IMR-90 (cell line): ENCODE measurements around the gene MBL2. TPM values are rescaled to one million over a fixed set of nuclear protein-coding genes. Genes with fewer than 3 reads are reported as not detected.

ENCODE experiments used
- ATAC-seq: fragments of 200-7000 bp; cut with Tn5 transposase; 2 replicates; pipeline ENCODE4 v1.9.1; 2020; ENCODE audit warnings: low read depth, mild to moderate bottlenecking, moderate library complexity
- BruUV-seq: library from RNA; stranded (reverse); fragments of 400-500 nt; replicated peaks from 2 replicates; lab custom pipeline; 2021; lab: Mats Ljungman, UMichigan
- CTCF ChIA-PET: fragments of 300-600 bp; formaldehyde crosslinking; extraction: SDS; loops from one replicate; lab custom pipeline; 2021; ENCODE audit warnings: antibody characterized with exemption; lab: Yijun Ruan, JAX
- POLR2A ChIA-PET: fragments of 300-600 bp; sonication (Branson Sonifier 250); formaldehyde crosslinking; loops from one replicate; lab custom pipeline; 2022; ENCODE audit warnings: antibody characterized with exemption; ENCODE audit not compliant: unreplicated experiment; lab: Charles Lee
- DNase-seq: peaks from one replicate; pipeline ENCODE4 v3.0.0; 2013
- H2AFZ ChIP-seq: replicated peaks from 2 replicates; pipeline ENCODE3; 2013; ENCODE audit warnings: low read length, mild to moderate bottlenecking; ENCODE audit not compliant: poor library complexity
- H2AK5ac ChIP-seq: 2 replicates; pipeline ENCODE4 v1.6.1; 2013; ENCODE audit warnings: low read depth, low read length, inconsistent platforms
- H2AK9ac ChIP-seq: replicated peaks from 2 replicates; pipeline ENCODE3; 2013; ENCODE audit warnings: mild to moderate bottlenecking, low read depth, low read length, moderate library complexity; ENCODE audit not compliant: poor library complexity
- H2BK120ac ChIP-seq: 2 replicates; pipeline ENCODE4 v1.6.1; 2013; ENCODE audit warnings: low read depth, low read length, inconsistent platforms
- H2BK15ac ChIP-seq: 3 replicates; pipeline ENCODE4 v1.6.1; 2013; ENCODE audit warnings: low read depth, low read length, inconsistent platforms
- H2BK20ac ChIP-seq: 2 replicates; pipeline ENCODE4 v1.6.1; 2013; ENCODE audit warnings: low read depth, mild to moderate bottlenecking, inconsistent platforms, low read length, moderate library complexity
- H2BK5ac ChIP-seq: 2 replicates; pipeline ENCODE4 v1.6.1; 2013; ENCODE audit warnings: mild to moderate bottlenecking, low read depth, low read length, inconsistent platforms; ENCODE audit not compliant: poor library complexity, severe bottlenecking
- H3K14ac ChIP-seq: replicated peaks from 2 replicates; pipeline ENCODE4 v1.6.1; 2013; ENCODE audit warnings: low read depth, low read length, inconsistent platforms
- H3K18ac ChIP-seq: 2 replicates; pipeline ENCODE4 v1.6.1; 2013; ENCODE audit warnings: low read depth, low read length, control low read depth
- H3K23ac ChIP-seq: 2 replicates; pipeline ENCODE4 v1.6.1; 2013; ENCODE audit warnings: low read depth, low read length, inconsistent platforms
- H3K27ac ChIP-seq: 2 replicates; pipeline ENCODE4 v1.5.1; 2013; ENCODE audit warnings: mild to moderate bottlenecking, control low read depth, low read length; ENCODE audit not compliant: insufficient read depth
- H3K27me3 ChIP-seq: 2 replicates; pipeline ENCODE4 v1.6.1; 2013; ENCODE audit warnings: low read length; ENCODE audit not compliant: control insufficient read depth, insufficient read depth
- H3K36me3 ChIP-seq: 2 replicates; pipeline ENCODE4 v1.6.1; 2013; ENCODE audit warnings: low read length, mixed read lengths; ENCODE audit not compliant: control insufficient read depth, insufficient read depth
- H3K4ac ChIP-seq: 2 replicates; pipeline ENCODE4 v1.6.1; 2013; ENCODE audit warnings: low read depth, low read length, inconsistent platforms
- H3K4me1 ChIP-seq: 2 replicates; pipeline ENCODE4 v1.6.1; 2013; ENCODE audit warnings: low read length, mixed read lengths; ENCODE audit not compliant: control insufficient read depth, insufficient read depth
- H3K4me2 ChIP-seq: 2 replicates; pipeline ENCODE4 v1.6.1; 2013; ENCODE audit warnings: low read depth, mild to moderate bottlenecking, control low read depth, low read length, moderate library complexity
- H3K4me3 ChIP-seq: 2 replicates; pipeline ENCODE4 v1.5.1; 2013; ENCODE audit warnings: low read depth, mild to moderate bottlenecking, control low read depth, low read length, moderate library complexity; ENCODE audit not compliant: insufficient read depth
- H3K56ac ChIP-seq: 2 replicates; pipeline ENCODE4 v1.6.1; 2013; ENCODE audit warnings: low read length, inconsistent platforms; ENCODE audit not compliant: insufficient read depth; ENCODE audit errors: extremely low read depth
- H3K79me1 ChIP-seq, 2 experiments: 2 replicates each; pipeline ENCODE4 v1.6.1; 2013; ENCODE audit warnings: low read length in 2 of 2, inconsistent platforms in 1 of 2, low read depth in 1 of 2
- H3K9ac ChIP-seq: 2 replicates; pipeline ENCODE4 v1.6.1; 2013; ENCODE audit warnings: low read depth, low read length, control low read depth
- H3K9me1 ChIP-seq: 2 replicates; pipeline ENCODE4 v1.6.1; 2013; ENCODE audit warnings: low read length, inconsistent platforms; ENCODE audit not compliant: insufficient read depth
- H3K9me3 ChIP-seq: 2 replicates; pipeline ENCODE4 v1.6.1; 2013; ENCODE audit warnings: low read length; ENCODE audit not compliant: control insufficient read depth, insufficient read depth
- H4K20me1 ChIP-seq: 2 replicates; pipeline ENCODE4 v1.6.1; 2013; ENCODE audit warnings: low read length, inconsistent platforms; ENCODE audit not compliant: insufficient read depth
- H4K5ac ChIP-seq: 2 replicates; pipeline ENCODE4 v1.6.1; 2013; ENCODE audit warnings: mild to moderate bottlenecking, low read depth, low read length, control low read depth
- H4K8ac ChIP-seq, 2 experiments: 2 replicates each; pipeline ENCODE4 v1.6.1; 2013; ENCODE audit warnings: low read depth in 2 of 2, low read length in 2 of 2, control low read depth in 1 of 2, inconsistent platforms in 1 of 2
- H4K91ac ChIP-seq: 2 replicates; pipeline ENCODE4 v1.6.1; 2013; ENCODE audit warnings: low read depth, low read length, inconsistent platforms; ENCODE audit not compliant: insufficient read depth
- CEBPB ChIP-seq: IDR thresholded peaks from 2 replicates; pipeline ENCODE4 v1.6.1; 2012; ENCODE audit warnings: low read depth, low read length, improper control_type of control experiment
- FOS ChIP-seq: fragments of 150-350 bp; IDR thresholded peaks from 2 replicates; pipeline ENCODE4 v1.6.1; 2016; ENCODE audit warnings: low read depth, low read length
- MAFK ChIP-seq: IDR thresholded peaks from 2 replicates; pipeline ENCODE4 v1.6.1; 2012; ENCODE audit warnings: low read depth, low read length, improper control_type of control experiment
- RFX5 ChIP-seq: IDR thresholded peaks from 2 replicates; pipeline ENCODE4 v1.8.0; 2012; ENCODE audit warnings: low read depth, mild to moderate bottlenecking, low read length, moderate library complexity
- SMC3 ChIP-seq: fragments of 150-350 bp; IDR thresholded peaks from 2 replicates; pipeline ENCODE4 v1.6.1; 2016; ENCODE audit warnings: low read depth, mild to moderate bottlenecking, antibody characterized with exemption, low read length, moderate library complexity
- WGBS, 2 experiments: methylation state at CpG; one replicate each; pipeline versions ENCODE4 v1.1.5 to v1.1.7; 2013; ENCODE audit warnings: missing lambda C conversion rate in 2 of 2; ENCODE audit not compliant: insufficient read length in 1 of 2; ENCODE audit errors: extremely low coverage in 2 of 2; 5-methylcytosine and 5-hydroxymethylcytosine counted together
- dilution Hi-C: fragments of 300-500 bp; cut with HindIII; formaldehyde crosslinking; loops from one replicate; pipeline ENCODE4 v1.14.3; 2018; ENCODE audit warnings: low sequenced_read_pairs; ENCODE audit not compliant: unreplicated experiment
- in situ Hi-C: fragments of 300-500 bp; cut with MboI; formaldehyde crosslinking; loops from 3 replicates; pipeline ENCODE4 v1.14.3; 2019; ENCODE audit warnings: low sequenced_read_pairs, inconsistent platforms, mixed read lengths
- intact Hi-C: fragments of 100-400 bp; cut with micrococcal nuclease; formaldehyde crosslinking; loops from 2 replicates; pipeline ENCODE4 v1.10.0; 2022
- polyA plus RNA-seq, 3 experiments: library from polyadenylated mRNA; depleted of rRNA; stranded (reverse); fragments of >200 nt; gene quantifications; 2 replicates each; pipeline ENCODE4 v1.2.3, GENCODE V29; 2012; ENCODE audit warnings: low replicate concordance in 1 of 3
- total RNA-seq: library from RNA; depleted of rRNA; stranded (reverse); fragments of >200 nt; gene quantifications from 2 replicates; pipeline ENCODE4 v1.2.3, GENCODE V29; 2012
- TF ChIP-seq, protein P1 (sequence below): fragments of 150-350 bp; IDR thresholded peaks from 2 replicates; pipeline ENCODE4 v1.6.1; 2017; ENCODE audit warnings: mild to moderate bottlenecking, antibody characterized with exemption, low read length, low read depth
- TF ChIP-seq, protein P2 (sequence below): fragments of 150-350 bp; IDR thresholded peaks from 2 replicates; pipeline ENCODE4 v1.6.1; 2016; ENCODE audit warnings: low read depth, mild to moderate bottlenecking, low read length, moderate library complexity, borderline replicate concordance

Gene MBL2
- total and polyA plus RNA-seq, 2 of the 4 experiments (the other 2 are of a cell fraction): not detected

DNA sequence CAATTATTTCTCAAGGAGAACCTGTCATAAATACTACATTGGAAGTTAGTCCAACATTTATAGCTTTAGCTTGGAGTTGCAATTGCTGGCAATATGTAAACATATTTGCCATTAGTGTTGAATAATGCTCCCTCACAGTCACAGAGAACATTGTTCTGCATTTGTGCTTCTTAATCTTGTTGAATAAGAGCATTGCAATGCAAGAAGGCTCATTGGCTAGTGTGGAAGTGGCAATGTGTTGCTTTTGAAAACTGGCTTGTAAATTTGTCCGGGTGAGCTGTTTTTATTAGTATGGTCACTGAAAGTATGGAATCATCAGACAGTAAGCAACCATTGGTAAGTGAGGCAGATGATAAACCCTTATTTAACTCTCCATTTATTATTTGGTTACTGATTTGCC lies 47.7 kb upstream of the MBL2 start:
- ChIA-PET CTCF (interaction anchor here (0.6 to 0.7 kb wide), 2 partner anchors 64 to 211 kb away, joined by 3 to 4 read pairs; no protein-coding TSS in a partner anchor), POLR2A (no interaction called here)
- ATAC-seq (no peak), DNase-seq (no peak)
- Histone ChIP-seq H2BK20ac (no peak overlapping the region), H3K36me3 (no peaks in the 10 kb centered on the region), H3K27ac (no peak overlapping the region), H3K4me2 (no peak overlapping the region), H2AFZ (no peak overlapping the region), H3K27me3 (no peaks in the 10 kb centered on the region; the same call in none of the 2 replicates), H3K4ac (no peak overlapping the region), H3K9me3 (no peaks in the 10 kb centered on the region), H3K18ac (no peak overlapping the region), H3K9me1 (no peaks in the 10 kb centered on the region), H4K5ac (no peak overlapping the region), H2BK5ac (no peak overlapping the region), H3K4me1 (no peaks in the 10 kb centered on the region), H3K14ac (no peak overlapping the region), H2AK5ac (no peak overlapping the region), H4K20me1 (no peaks in the 10 kb centered on the region), H4K8ac (no peak overlapping the region), H3K9ac (no peak overlapping the region), H2AK9ac (no peak overlapping the region), H3K4me3 (no peak overlapping the region), H3K23ac (no peak overlapping the region), H3K56ac (no peak overlapping the region), H4K91ac (no peak overlapping the region), H2BK120ac (no peak overlapping the region), H3K79me1 (no peaks in the 10 kb centered on the region), H2BK15ac (no peak overlapping the region)
- intact Hi-C loops (no loop called here), dilution Hi-C loops (no loop called here), in situ Hi-C loops (no loop called here)
- TF ChIP-seq SMC3 (no peak), RFX5 (no peak), MAFK (no peak), FOS (no peak), CEBPB (no peak)
- TF ChIP-seq, protein P1, sequence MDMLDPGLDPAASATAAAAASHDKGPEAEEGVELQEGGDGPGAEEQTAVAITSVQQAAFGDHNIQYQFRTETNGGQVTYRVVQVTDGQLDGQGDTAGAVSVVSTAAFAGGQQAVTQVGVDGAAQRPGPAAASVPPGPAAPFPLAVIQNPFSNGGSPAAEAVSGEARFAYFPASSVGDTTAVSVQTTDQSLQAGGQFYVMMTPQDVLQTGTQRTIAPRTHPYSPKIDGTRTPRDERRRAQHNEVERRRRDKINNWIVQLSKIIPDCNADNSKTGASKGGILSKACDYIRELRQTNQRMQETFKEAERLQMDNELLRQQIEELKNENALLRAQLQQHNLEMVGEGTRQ: no peak
- TF ChIP-seq, protein P2, sequence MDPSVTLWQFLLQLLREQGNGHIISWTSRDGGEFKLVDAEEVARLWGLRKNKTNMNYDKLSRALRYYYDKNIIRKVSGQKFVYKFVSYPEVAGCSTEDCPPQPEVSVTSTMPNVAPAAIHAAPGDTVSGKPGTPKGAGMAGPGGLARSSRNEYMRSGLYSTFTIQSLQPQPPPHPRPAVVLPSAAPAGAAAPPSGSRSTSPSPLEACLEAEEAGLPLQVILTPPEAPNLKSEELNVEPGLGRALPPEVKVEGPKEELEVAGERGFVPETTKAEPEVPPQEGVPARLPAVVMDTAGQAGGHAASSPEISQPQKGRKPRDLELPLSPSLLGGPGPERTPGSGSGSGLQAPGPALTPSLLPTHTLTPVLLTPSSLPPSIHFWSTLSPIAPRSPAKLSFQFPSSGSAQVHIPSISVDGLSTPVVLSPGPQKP: no peak
- no TSS peak for BruUV-seq
- WGBS, 2 experiments: no CpG with 5 or more reads among the region's 1 CpG
